WTC11 (cell line): ENCODE data around the gene PLCL2. TPM values are rescaled to one million over a fixed set of nuclear protein-coding genes. Genes with fewer than 3 reads are reported as not detected.

ENCODE experiments used
- ATAC-seq: fragments of 200-7000 bp; cut with Tn5 transposase; 2 replicates; pipeline ENCODE4 v1.10.0; 2021; ENCODE audit warnings: mild to moderate bottlenecking, moderate library complexity
- CTCF ChIA-PET: fragments of 300-600 bp; sonication (Branson Sonifier 250); formaldehyde crosslinking; loops from one replicate; lab custom pipeline; 2021; ENCODE audit warnings: antibody characterized with exemption; lab: Charles Lee
- POLR2A ChIA-PET: fragments of 350-600 bp; sonication (Branson Sonifier 250); formaldehyde crosslinking; loops from one replicate; lab custom pipeline; 2021; ENCODE audit warnings: antibody characterized with exemption; lab: Charles Lee
- DNase-seq: peaks from one replicate; pipeline ENCODE4 v3.0.0; 2021; ENCODE audit warnings: low spot score
- H3K27ac Mint-ChIP-seq: 2 replicates; pipeline ENCODE4 v1.8.0; 2021; ENCODE audit warnings: mixed read lengths
- H3K27me3 Mint-ChIP-seq: 2 replicates; pipeline ENCODE4 v1.8.0; 2021; ENCODE audit warnings: low read depth, mild to moderate bottlenecking, moderate library complexity, mixed read lengths
- H3K36me3 Mint-ChIP-seq: 2 replicates; pipeline ENCODE4 v1.8.0; 2021; ENCODE audit warnings: mixed read lengths
- H3K4me1 Mint-ChIP-seq: 2 replicates; pipeline ENCODE4 v1.8.0; 2022; ENCODE audit warnings: mixed read lengths
- H3K4me3 Mint-ChIP-seq: 2 replicates; pipeline ENCODE4 v1.8.0; 2021; ENCODE audit warnings: mild to moderate bottlenecking, moderate library complexity, mixed read lengths
- H3K9me3 Mint-ChIP-seq: 2 replicates; pipeline ENCODE4 v1.8.0; 2021; ENCODE audit warnings: mixed read lengths
- AFF4 ChIP-seq: sonication (generic); formaldehyde crosslinking; IDR thresholded peaks from 2 replicates; pipeline ENCODE4 v1.8.1; 2023; ENCODE audit warnings: mild to moderate bottlenecking, missing genetic modification reagents, borderline replicate concordance
- ATF6 ChIP-seq: sonication (generic); formaldehyde crosslinking; IDR thresholded peaks from 2 replicates; pipeline ENCODE4 v1.8.1; 2023; ENCODE audit warnings: mild to moderate bottlenecking, missing genetic modification reagents
- CBFB ChIP-seq: sonication (generic); formaldehyde crosslinking; IDR thresholded peaks from 2 replicates; pipeline ENCODE4 v1.8.1; 2022; ENCODE audit warnings: mild to moderate bottlenecking, low read depth, missing genetic modification reagents
- E2F1 ChIP-seq: sonication (generic); formaldehyde crosslinking; IDR thresholded peaks from 2 replicates; pipeline ENCODE4 v1.8.0; 2022; ENCODE audit warnings: mild to moderate bottlenecking, missing genetic modification reagents
- E2F5 ChIP-seq: sonication (generic); formaldehyde crosslinking; IDR thresholded peaks from 2 replicates; pipeline ENCODE4 v1.8.1; 2022; ENCODE audit warnings: mild to moderate bottlenecking, moderate library complexity, missing genetic modification reagents
- ESRRA ChIP-seq: sonication (generic); formaldehyde crosslinking; IDR thresholded peaks from 2 replicates; pipeline ENCODE4 v1.8.1; 2022; ENCODE audit warnings: mild to moderate bottlenecking, missing genetic modification reagents, borderline replicate concordance
- FOXP4 ChIP-seq: sonication (generic); formaldehyde crosslinking; IDR thresholded peaks from 2 replicates; pipeline ENCODE4 v1.8.0; 2022; ENCODE audit warnings: mild to moderate bottlenecking, missing genetic modification reagents
- GABPB1 ChIP-seq: sonication (generic); formaldehyde crosslinking; IDR thresholded peaks from 2 replicates; pipeline ENCODE4 v1.8.1; 2023; ENCODE audit warnings: mild to moderate bottlenecking, missing genetic modification reagents
- JUN ChIP-seq: sonication (generic); formaldehyde crosslinking; IDR thresholded peaks from 2 replicates; pipeline ENCODE4 v1.8.0; 2023; ENCODE audit warnings: mild to moderate bottlenecking, missing genetic modification reagents
- MXD4 ChIP-seq: fragments of 250-450 bp; sonication (Bioruptor Pico); IDR thresholded peaks from 2 replicates; pipeline ENCODE4 v1.8.0; 2021; ENCODE audit warnings: mild to moderate bottlenecking, moderate library complexity, borderline replicate concordance
- MYBL2 ChIP-seq: sonication (generic); formaldehyde crosslinking; IDR thresholded peaks from 2 replicates; pipeline ENCODE4 v1.8.1; 2023; ENCODE audit warnings: mild to moderate bottlenecking, moderate library complexity, missing genetic modification reagents
- NFATC4 ChIP-seq: fragments of 250-450 bp; sonication (Bioruptor Pico); IDR thresholded peaks from 2 replicates; pipeline ENCODE4 v1.9.0; 2021; ENCODE audit warnings: mild to moderate bottlenecking
- NR1H2 ChIP-seq: sonication (generic); formaldehyde crosslinking; IDR thresholded peaks from 2 replicates; pipeline ENCODE4 v1.9.0; 2021; ENCODE audit warnings: mild to moderate bottlenecking, moderate library complexity, missing genetic modification reagents
- RORB ChIP-seq: fragments of 250-450 bp; sonication (Bioruptor Pico); IDR thresholded peaks from 2 replicates; pipeline ENCODE4 v1.9.0; 2021; ENCODE audit warnings: mild to moderate bottlenecking
- TEAD1 ChIP-seq: sonication (generic); formaldehyde crosslinking; IDR thresholded peaks from 2 replicates; pipeline ENCODE4 v1.8.0; 2022; ENCODE audit warnings: mild to moderate bottlenecking, missing genetic modification reagents
- TEAD4 ChIP-seq: sonication (generic); formaldehyde crosslinking; IDR thresholded peaks from 2 replicates; pipeline ENCODE4 v1.8.0; 2022; ENCODE audit warnings: mild to moderate bottlenecking, missing genetic modification reagents
- USF1 ChIP-seq: sonication (generic); formaldehyde crosslinking; IDR thresholded peaks from 2 replicates; pipeline ENCODE4 v1.8.0; 2022; ENCODE audit warnings: mild to moderate bottlenecking, missing genetic modification reagents
- ZNF138 ChIP-seq: sonication (generic); formaldehyde crosslinking; conservative IDR thresholded peaks from 2 replicates; pipeline ENCODE4 v1.8.1; 2022; ENCODE audit warnings: mild to moderate bottlenecking, moderate library complexity, missing genetic modification reagents
- ZNF219 ChIP-seq: sonication (generic); formaldehyde crosslinking; IDR thresholded peaks from 2 replicates; pipeline ENCODE4 v1.8.0; 2023; ENCODE audit warnings: missing genetic modification reagents, mild to moderate bottlenecking, borderline replicate concordance
- ZNF317 ChIP-seq: sonication (generic); formaldehyde crosslinking; IDR thresholded peaks from 2 replicates; pipeline ENCODE4 v1.8.1; 2023; ENCODE audit warnings: low read depth, mild to moderate bottlenecking, moderate library complexity, missing genetic modification reagents, borderline replicate concordance
- ZNF423 ChIP-seq: fragments of 250-450 bp; sonication (Bioruptor Pico); IDR thresholded peaks from 2 replicates; pipeline ENCODE4 v2.1.2; 2022; ENCODE audit warnings: mild to moderate bottlenecking, moderate library complexity
- ZSCAN18 ChIP-seq: fragments of 250-450 bp; sonication (Bioruptor Pico); IDR thresholded peaks from 2 replicates; pipeline ENCODE4 v2.1.2; 2022; ENCODE audit warnings: mild to moderate bottlenecking, moderate library complexity
- total RNA-seq: library from RNA; stranded (reverse); gene quantifications from 3 replicates; pipeline ENCODE4 v1.2.3, GENCODE V29; 2021

PLCL2 gene
- total RNA-seq, 1 experiment from 2014 or later = 11.8 TPM

GRCh38 chr3:16945330-16945729 lies 60.6 kb downstream of the PLCL2 start:
- Mint-ChIP-seq H3K9me3 (no peaks in the 10 kb centered on the region), H3K27me3 (no peaks in the 10 kb centered on the region), H3K27ac (no peak overlapping the region), H3K36me3 (no peaks in the 10 kb centered on the region), H3K4me3 (no peak overlapping the region), H3K4me1 (peaks cover under 1% of the 10 kb centered on the region; the same call in 1 of the 2 replicates)
- ChIA-PET CTCF (no interaction called here), POLR2A (no interaction called here)
- no peak for TF ChIP-seq ZNF138 (CRISPR knock-in tag)
- TF ChIP-seq MYBL2 (CRISPR knock-in tag) = no peak
- TF ChIP-seq USF1 (CRISPR knock-in tag) = no peak
- no peak for TF ChIP-seq MXD4 (CRISPR knock-in tag)
- no peak for TF ChIP-seq E2F5 (CRISPR knock-in tag)
- no peak for TF ChIP-seq ATF6 (CRISPR knock-in tag)
- TF ChIP-seq NR1H2 (CRISPR knock-in tag) = no peak
- TF ChIP-seq NFATC4 (CRISPR knock-in tag) = no peak
- no peak for TF ChIP-seq JUN
- TF ChIP-seq AFF4 = no peak
- TF ChIP-seq ZNF219 (CRISPR knock-in tag) = no peak
- no peak for TF ChIP-seq E2F1
- TF ChIP-seq CBFB (CRISPR knock-in tag) = no peak
- no peak for TF ChIP-seq ZNF423 (CRISPR knock-in tag)
- TF ChIP-seq TEAD1 (CRISPR knock-in tag) = no peak
- no peak for TF ChIP-seq ZSCAN18 (CRISPR knock-in tag)
- DNase-seq (no peak), ATAC-seq (no peak)

- no peak for DNase-seq
- H3K36me3 Mint-ChIP-seq = no peaks in the 10 kb centered on the region
Measured at GRCh38 chr3:16950282-16950681, 65.5 kb downstream of the PLCL2 start.

More at GRCh38 chr3:16950282-16950681, 65.5 kb downstream of the PLCL2 start:
- no peak overlapping the region for H3K4me3 Mint-ChIP-seq
- H3K27me3 Mint-ChIP-seq = no peaks in the 10 kb centered on the region
- H3K4me1 Mint-ChIP-seq = no peaks in the 10 kb centered on the region
- no peaks in the 10 kb centered on the region for H3K9me3 Mint-ChIP-seq
- ChIA-PET POLR2A (no interaction called here), CTCF (no interaction called here)
- ATAC-seq = no peak
- H3K27ac Mint-ChIP-seq = no peak overlapping the region
- TF ChIP-seq JUN (no peak), TEAD4 (CRISPR knock-in tag) (no peak), FOXP4 (CRISPR knock-in tag) (no peak), E2F1 (no peak), RORB (CRISPR knock-in tag) (no peak), ESRRA (CRISPR knock-in tag) (no peak), ZNF317 (no peak), GABPB1 (no peak)
